DMS79 (cell line): ENCODE data around the gene ATF7IP2.
"Not testable (repeated sequence)": the region's sequence is repeated elsewhere in the genome, so short reads cannot be mapped to it uniquely, and the experiment has no call there.

Experiments
- DNase-seq: peaks from one replicate; lab custom pipeline; 2025; lab: John Stamatoyannopoulos, UW

The ATF7IP2 gene, protein sequence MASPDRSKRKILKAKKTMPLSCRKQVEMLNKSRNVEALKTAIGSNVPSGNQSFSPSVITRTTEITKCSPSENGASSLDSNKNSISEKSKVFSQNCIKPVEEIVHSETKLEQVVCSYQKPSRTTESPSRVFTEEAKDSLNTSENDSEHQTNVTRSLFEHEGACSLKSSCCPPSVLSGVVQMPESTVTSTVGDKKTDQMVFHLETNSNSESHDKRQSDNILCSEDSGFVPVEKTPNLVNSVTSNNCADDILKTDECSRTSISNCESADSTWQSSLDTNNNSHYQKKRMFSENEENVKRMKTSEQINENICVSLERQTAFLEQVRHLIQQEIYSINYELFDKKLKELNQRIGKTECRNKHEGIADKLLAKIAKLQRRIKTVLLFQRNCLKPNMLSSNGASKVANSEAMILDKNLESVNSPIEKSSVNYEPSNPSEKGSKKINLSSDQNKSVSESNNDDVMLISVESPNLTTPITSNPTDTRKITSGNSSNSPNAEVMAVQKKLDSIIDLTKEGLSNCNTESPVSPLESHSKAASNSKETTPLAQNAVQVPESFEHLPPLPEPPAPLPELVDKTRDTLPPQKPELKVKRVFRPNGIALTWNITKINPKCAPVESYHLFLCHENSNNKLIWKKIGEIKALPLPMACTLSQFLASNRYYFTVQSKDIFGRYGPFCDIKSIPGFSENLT

DNA sequence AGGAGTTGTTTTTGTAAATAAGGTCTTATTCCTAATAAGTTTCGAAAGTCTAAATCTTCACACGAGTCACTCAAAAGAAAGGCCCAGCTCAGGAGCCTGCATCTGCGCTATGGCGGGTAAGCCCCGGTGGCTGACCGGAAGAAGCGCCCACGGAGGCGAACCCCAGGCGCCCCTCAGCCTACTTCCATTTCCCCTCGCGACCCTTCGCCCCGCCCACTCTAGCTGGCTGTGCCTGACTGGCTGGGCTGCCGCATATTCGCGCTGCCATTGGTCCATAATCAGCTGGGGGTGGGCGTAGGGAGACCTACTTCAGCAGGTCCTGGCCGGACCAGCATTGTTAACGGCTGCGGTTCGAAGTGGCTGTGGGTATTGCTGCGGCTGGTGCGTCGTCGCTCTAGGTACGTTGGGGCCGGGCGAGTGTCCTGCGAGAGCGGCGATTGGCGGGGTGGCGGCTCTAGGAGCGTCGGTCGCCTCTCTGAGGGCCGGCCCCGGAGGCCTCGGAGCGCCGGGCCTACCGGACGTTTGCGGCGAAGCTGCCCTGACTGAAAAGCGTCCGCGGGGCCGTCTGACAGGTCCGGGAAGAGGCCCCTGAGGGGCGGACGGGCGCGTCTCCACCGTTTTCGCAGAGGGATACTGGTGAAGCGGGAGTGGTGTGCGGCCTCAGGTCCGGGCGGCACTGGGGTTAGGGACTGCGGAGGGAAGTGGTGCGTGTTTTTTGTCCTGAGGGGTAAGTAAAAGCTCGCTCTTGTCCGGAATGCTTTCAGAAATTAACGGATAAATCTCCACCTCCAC is at the start of gene ATF7IP2:
Gene ATF7IP2 (plus strand): TSS at position 337 of the 792 bp plus-strand sequence. CDS start 44,560 bp downstream, outside the sequence.
- peak; percentile 17 for DNase-seq

GRCh38 chr16:10338426-10338825 is 47.4 kb upstream of the ATF7IP2 start:
- no peak for DNase-seq

DNA sequence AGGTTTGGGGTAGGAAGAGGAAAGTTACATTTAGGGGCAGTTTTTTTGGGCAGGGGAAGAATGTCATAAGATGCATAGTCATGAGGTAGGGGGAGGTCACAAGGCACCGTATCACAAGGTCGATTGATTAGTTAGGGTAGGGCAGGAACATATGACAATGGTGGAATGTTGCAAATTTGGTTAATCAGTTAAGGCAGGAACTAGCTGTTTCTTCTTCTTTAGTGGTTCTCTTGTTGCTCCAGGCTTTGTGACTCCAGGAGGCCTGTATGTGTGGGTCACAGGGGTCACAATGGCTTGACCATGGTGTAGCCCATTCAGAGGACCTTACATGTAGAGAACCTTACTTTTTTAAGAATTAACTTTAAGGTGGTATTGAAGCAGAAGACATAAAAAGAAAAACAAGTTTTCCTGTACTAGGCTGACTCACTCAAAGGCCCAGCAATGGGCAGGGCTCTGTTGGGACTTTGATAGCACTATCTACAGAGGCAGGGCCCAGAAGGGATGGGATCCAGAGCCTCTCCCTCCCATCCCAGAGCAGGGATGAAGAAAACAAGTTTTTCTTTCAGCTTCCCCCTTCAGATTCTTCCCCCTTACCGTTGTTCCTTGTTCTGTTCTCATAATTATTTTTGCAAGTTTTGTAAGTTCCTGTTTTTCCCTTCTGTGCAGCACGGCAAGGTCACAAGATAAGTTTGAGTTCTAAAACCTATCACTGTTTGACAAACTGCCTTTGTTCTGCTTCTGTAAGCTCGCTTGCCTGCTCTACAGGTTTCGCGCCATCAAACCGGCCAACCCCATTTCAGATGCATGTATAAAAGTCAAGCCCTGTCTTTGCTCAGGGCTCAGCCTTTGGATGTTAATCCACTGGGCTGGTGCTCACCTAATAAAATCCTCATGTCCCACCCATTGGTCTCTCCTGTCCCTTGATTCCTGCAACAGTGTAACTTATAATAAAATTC is 45.8 kb upstream of the ATF7IP2 start:
- no peak for DNase-seq

DNA sequence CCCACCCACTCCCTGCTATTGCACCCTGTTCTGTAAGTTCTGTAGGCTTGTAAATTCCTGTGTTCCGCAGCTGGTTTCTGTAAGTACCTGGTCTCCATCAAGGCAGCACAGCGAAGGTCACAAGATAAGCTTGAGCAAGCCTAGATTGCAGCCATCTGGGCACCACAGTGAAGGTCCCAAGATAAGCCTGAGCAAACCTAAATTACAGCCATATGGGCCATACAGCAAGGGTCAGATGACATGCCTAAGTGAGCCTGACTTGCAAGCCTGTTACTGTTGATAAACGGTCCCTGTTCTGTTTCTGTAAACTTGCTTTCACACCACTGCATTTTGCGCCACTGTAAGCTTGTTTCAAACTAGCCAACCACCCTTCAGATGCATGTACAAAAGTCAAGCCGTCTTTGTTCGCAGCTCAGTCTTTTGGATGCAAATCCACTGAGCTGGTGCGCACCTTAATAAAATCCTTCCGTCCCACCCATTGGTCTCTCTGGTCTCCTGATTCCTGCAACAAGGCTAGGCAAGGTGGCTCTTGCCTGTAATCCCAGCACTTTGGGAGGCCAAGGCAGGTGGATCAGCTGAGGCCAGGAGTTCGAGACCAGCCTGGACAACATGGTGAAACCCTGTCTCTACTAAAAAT is 42.6 kb upstream of the ATF7IP2 start:
- no peak for DNase-seq

GRCh38 chr16:10344699-10345098 is 41.2 kb upstream of the ATF7IP2 start:
- not testable (repeated sequence) for DNase-seq

GRCh38 chr16:10345629-10346028 is 40.2 kb upstream of the ATF7IP2 start:
- no peak for DNase-seq

DNA sequence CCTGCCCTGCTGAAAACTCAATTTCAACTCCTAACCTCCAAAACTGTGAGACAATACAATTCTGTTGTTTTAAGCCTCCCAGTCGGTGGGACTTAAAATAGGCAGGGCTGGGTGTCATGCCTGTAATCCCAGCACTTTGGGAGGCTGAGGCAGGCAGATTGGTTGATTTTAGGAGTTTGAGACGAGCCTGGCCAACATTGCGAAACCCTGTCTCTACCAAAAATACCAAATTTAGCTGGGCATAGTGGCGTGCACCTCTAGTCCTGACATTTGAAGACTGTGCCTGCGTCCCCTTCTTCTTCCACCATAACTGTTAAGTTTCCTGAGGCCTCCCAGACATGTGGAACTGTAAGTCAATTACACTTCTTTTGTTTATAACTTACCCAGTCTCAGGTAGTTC is 36.0 kb upstream of the ATF7IP2 start:
- DNase-seq, result no peak

- DNase-seq, result no peak
These were observed 33.6 kb upstream of the ATF7IP2 start for GRCh38 chr16:10352262-10352661.

GRCh38 chr16:10355589-10355988 is 30.3 kb upstream of the ATF7IP2 start:
- DNase-seq, result no peak

DNA sequence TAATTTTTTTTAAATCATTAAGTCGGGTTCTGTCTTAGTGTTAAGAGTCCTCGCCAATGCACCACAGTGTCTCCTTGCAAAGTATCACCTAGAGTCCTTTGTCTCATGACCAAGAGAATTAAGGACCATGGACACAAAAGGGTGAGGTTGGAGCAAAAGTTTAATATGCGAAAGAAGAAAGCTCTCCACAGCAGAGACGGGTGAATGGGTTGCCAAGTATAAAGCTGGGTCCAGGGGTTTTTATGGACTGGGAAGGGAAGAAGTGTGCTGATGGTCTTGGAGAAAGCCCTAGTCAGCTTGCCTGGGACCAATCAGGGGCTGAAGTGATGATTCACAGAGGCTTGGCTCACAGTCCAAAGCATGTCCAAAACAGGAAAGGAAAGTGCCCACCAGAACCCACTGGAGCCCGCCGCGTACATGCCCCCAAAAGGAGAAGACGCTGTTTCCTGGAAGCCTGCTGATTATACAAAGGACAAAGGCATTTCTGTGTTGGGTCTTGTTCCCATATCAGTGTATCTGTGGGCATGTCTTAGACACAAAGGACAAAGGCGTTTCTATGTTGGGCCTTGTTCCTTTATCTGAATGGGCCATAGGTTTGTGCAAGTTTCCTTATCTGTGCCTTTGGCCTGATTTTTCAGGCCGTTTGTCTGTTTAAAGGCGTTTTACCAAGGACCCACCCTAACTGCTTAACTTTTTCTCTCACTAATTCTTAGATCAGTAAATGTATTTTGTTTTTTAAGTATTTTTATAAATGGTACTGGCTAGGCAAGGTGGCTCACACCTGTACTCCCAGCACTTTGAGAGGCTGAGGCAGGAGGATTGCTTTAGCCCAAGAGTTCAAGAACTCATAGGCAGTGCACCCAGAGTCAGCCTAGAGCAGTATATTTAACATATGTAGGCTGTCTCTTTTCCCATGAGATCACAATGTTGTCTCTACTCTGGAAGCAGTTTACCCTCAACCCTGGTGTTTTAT is 28.7 kb upstream of the ATF7IP2 start:
- DNase-seq, result no peak

- not testable (repeated sequence) for DNase-seq
These were observed 24.1 kb upstream of the ATF7IP2 start for GRCh38 chr16:10361747-10362076.

GRCh38 chr16:10362077-10362863 is 23.6 kb upstream of the ATF7IP2 start:
- no peak for DNase-seq

- not testable (repeated sequence) for DNase-seq
These were observed 23.0 kb upstream of the ATF7IP2 start for GRCh38 chr16:10362864-10363197.

- DNase-seq, result not testable (repeated sequence)
These were observed 19.2 kb upstream of the ATF7IP2 start for GRCh38 chr16:10366619-10367018.

GRCh38 chr16:10367616-10368188 is 18.2 kb upstream of the ATF7IP2 start:
- no peak for DNase-seq

- no peak for DNase-seq
These were observed 16.8 kb upstream of the ATF7IP2 start for GRCh38 chr16:10368969-10369551.

- no peak for DNase-seq
These were observed 15.7 kb upstream of the ATF7IP2 start for GRCh38 chr16:10370096-10370726.

- no peak for DNase-seq
These were observed 14.3 kb upstream of the ATF7IP2 start for GRCh38 chr16:10371592-10371991.
